Activated CD8-positive, alpha-beta memory T cell treated with anti-CD3 and anti-CD28 coated beads for 4 hours (primary cell): ENCODE measurements around the gene GDPD3.
A peak's percentile ranks its signal among the peaks of the same experiment; 100 is the strongest.
"Not testable (repeated sequence)": the region's sequence is repeated elsewhere in the genome, so short reads cannot be mapped to it uniquely, and the experiment has no call there.

Experiments used
- DNase-seq, 2 donors: peaks; one replicate each; pipeline ENCODE4 v3.0.0-alpha.2; 2020; ENCODE audit warnings: low read depth in 2 of 2

Gene GDPD3

GRCh38 chr16:30124985-30125379, 11.6 kb upstream of the GDPD3 start:
- DNase-seq: no peak

GRCh38 chr16:30122604-30123160, 9.3 kb upstream of the GDPD3 start:
- DNase-seq: no peak

GRCh38 chr16:30121741-30122571, 8.6 kb upstream of the GDPD3 start:
- DNase-seq: no peak

GRCh38 chr16:30120340-30121105, 7.2 kb upstream of the GDPD3 start:
- no peak for DNase-seq

GRCh38 chr16:30119428-30119827, 6.1 kb upstream of the GDPD3 start:
- DNase-seq: no peak

GRCh38 chr16:30117768-30118167, 4.4 kb upstream of the GDPD3 start:
- DNase-seq: no peak

- no peak for DNase-seq
Measured at GRCh38 chr16:30116291-30117207, 3.2 kb upstream of the GDPD3 start.

GRCh38 chr16:30115238-30115637, 1.9 kb upstream of the GDPD3 start:
- no peak for DNase-seq

GRCh38 chr16:30114833-30115232, 1.5 kb upstream of the GDPD3 start:
- not testable (repeated sequence) for DNase-seq

GRCh38 chr16:30114411-30114810, 1.1 kb upstream of the GDPD3 start:
- DNase-seq: no peak

GRCh38 chr16:30113711-30114333, 485 bp upstream of the GDPD3 start:
- DNase-seq: no peak

- DNase-seq: no peak
Measured at GRCh38 chr16:30112197-30113030, 923 bp downstream of the GDPD3 start.

- no peak for DNase-seq
Measured at GRCh38 chr16:30110661-30111060, 2.7 kb downstream of the GDPD3 start.

- DNase-seq: no peak
Measured at GRCh38 chr16:30108059-30108850, 5.1 kb downstream of the GDPD3 start.

- no peak for DNase-seq
Measured at GRCh38 chr16:30104492-30104891, 8.8 kb downstream of the GDPD3 start.

- no peak for DNase-seq
Measured at GRCh38 chr16:30104090-30104489, 9.2 kb downstream of the GDPD3 start.

GRCh38 chr16:30096862-30097563, 16.3 kb downstream of the GDPD3 start:
- DNase-seq: no peak

- peak; percentile 73 to 76 for DNase-seq
Measured at GRCh38 chr16:30096105-30096861, 17.1 kb downstream of the GDPD3 start, which contains the start of gene YPEL3. Gene YPEL3 (minus strand): TSS chr16:30096213. CDS start chr16:30095482, 731 bp downstream.
